ENCODE data around the gene CD6.
A peak's percentile ranks its signal among the peaks of the same experiment; 100 is the strongest.
"Not testable (repeated sequence)": the region's sequence is repeated elsewhere in the genome, so short reads cannot be mapped to it uniquely, and the experiment has no call there.

The CD6 gene

GRCh38 chr11:61049063-61049377 lies 77.5 kb downstream of the CD6 start:
- DNase-seq: no peak

DNA sequence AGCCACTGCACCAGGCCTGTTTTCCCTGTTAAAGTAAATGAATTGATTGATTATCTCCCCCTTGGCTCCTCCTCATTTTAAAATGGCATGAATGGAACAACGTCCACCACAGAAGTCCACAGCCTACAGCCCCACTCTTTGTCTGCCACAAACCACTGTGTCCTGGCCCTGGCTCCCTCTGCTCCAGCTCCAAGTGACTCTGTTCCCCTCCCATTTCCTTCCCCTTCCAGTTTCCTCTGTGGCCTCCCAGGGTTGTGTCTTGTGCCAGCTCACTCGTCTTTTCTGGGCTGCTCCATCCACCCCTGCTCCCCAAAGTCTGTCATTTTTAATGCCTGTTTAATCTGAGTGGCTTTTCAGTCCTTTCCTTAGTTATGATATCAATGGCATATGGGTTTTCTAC lies 78.4 kb downstream of the CD6 start:
- no peak for DNase-seq

DNA sequence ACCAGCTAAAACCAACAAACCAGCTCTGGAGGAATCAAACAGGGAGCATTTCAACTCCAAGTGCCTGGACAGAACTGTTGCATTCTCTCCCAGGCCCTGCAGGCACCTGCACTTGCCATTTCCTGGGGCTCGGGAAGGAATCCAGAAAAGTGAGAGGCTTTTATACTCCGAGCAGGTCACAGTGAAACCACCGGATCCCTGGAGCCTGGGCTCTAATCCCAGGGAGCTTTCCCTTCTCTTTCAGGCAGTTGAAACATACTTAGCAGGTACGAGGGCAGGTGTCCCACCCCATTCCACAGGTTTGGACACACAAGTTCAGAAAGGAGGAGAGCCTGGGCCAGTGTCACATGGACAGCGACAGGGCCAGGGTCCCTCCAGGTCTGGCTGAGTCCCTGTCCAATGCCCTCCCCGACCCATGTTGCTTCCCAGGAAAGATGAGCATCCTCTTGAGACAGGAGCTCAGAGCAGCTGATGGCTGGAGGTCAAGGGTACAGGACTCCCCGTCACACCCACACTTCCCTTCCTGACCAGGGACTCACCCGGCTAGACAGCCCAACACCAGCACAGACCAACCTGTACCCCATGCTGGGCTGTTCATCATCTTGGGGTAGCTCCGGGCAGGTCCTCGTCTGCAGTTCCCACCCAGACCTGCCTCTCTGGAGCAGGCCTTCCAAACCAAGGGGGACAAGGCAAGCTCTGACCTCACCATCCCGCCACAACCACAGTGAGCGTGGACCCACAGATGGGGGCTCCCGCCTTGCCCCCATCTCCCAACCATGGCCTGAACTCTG lies 80.9 kb downstream of the CD6 start:
- DNase-seq: no peak

DNA sequence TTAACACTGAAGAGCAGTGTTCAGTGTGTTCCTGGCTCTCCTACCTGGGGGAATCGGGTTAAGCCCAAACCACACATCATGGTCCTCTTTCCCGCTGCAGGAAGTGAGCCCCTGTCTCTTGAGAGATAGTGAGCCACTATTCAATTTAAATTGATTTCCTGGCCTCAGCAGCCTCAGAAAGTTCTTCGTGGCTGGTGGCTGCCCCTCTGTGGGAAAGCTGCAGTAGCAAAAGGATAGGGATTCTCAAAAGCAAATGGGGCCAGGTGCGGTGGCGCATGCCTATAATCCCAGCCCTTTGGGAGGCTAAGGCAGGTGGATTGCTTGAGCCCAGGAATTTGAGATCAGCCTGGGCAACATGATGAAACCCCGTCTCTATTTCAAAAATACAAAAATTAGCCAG lies 81.7 kb downstream of the CD6 start:
- DNase-seq: no peak

DNA sequence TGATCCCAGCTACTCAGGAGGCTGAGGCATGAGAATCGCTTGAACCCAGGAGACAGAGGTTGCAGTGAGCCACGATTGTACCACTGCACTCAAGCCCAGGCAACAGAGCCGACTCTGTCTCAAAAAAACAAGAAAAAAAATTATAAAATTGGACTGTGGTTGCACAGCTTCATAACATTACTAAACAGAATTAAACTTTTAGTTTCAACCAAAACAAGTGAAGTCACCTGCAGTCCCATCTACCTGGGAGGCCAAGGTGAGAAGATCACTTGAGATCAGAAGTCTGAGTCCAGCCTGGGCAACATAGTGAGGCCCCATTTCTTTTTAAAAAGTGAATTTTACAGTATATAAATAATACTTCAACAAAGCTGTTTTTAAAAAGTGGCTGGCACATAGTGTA lies 83.0 kb downstream of the CD6 start:
- no peak for DNase-seq

DNA sequence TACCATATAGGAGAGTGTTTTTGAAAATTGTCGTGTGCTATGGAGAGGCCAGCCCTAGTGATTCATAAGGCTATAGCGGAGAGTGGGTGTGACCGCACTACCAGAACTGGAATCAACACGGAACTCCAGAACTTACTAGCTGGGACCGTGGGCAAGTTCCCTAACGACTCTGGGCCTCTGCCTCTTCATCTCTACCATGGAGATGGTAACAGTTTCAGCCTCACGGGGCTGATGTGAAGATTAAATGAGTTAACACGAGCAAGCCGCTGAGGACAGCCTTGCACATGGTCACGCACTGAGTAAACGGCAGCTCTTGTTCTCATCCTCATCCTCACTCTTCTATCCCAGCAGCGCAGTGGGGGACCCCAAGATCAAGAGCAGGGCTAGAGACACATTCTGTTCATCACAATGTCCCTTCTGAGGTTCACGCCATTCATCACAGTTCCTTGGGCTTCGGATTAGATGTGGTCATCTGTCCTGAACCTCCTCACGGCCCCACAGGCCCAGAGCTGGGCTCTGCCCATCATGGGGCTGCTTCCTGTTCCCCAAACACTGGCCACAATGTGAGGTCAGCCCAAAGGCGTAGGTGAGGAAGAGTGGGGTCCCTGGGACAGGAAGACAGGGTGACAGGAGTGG lies 83.6 kb downstream of the CD6 start:
- DNase-seq: no peak

- no peak for DNase-seq
Observed at GRCh38 chr11:61055776-61056175, 84.3 kb downstream of the CD6 start.

- DNase-seq: peak in 1 of 56 donors; percentile 25
Observed at GRCh38 chr11:61056571-61056970, 85.1 kb downstream of the CD6 start.

GRCh38 chr11:61056981-61057380 lies 85.5 kb downstream of the CD6 start:
- no peak for DNase-seq

DNA sequence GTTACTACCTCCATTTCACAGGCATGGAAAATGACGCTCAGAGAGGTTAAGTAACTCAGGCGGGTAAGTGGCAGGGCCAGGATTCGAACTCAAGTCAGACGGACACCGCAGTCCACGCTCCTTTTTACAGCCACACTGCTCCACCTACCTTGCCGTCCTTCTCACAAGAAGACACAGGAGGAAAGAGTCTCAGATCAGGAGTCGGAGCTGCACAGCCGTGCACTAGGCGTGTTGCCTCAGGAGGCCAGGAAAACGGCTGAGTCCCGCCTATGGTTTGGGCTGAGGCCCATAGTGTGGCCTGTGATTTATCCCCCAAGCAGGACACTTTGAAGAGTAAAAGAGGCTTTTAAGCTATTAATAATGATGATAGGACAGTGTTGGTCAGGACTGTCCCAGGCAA lies 86.1 kb downstream of the CD6 start:
- no peak for DNase-seq

- DNase-seq: no peak
Observed at GRCh38 chr11:61058583-61059259, 87.2 kb downstream of the CD6 start.

DNA sequence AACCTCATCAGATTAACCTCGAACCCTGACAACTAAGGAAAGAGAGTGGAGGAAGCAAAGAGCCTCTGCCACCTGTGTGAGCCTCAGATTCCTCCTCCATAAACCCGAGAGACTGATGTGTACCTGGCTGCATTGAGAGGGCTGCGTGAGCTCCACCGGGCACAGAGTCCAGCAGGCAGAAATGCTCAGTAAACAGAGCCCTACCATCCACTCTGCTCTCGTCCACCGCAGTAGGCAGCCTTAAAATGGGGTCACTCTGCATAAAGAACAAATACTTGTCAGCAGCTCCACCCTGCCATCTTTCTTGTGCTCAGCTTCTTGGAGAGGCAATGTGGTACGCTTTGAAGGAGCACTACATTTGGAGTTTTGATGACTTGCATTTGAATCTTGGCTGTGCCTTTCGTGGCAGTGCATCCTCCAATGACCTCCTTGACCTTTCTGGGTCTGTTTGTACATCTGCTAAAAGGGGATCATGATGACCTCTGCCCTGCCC lies 87.8 kb downstream of the CD6 start:
- no peak for DNase-seq

GRCh38 chr11:61061081-61061826 lies 89.8 kb downstream of the CD6 start:
- DNase-seq: no peak

GRCh38 chr11:61062181-61062930 lies 90.9 kb downstream of the CD6 start:
- DNase-seq: no peak

- DNase-seq: not testable (repeated sequence)
Observed at GRCh38 chr11:61065236-61065635, 93.8 kb downstream of the CD6 start.

DNA sequence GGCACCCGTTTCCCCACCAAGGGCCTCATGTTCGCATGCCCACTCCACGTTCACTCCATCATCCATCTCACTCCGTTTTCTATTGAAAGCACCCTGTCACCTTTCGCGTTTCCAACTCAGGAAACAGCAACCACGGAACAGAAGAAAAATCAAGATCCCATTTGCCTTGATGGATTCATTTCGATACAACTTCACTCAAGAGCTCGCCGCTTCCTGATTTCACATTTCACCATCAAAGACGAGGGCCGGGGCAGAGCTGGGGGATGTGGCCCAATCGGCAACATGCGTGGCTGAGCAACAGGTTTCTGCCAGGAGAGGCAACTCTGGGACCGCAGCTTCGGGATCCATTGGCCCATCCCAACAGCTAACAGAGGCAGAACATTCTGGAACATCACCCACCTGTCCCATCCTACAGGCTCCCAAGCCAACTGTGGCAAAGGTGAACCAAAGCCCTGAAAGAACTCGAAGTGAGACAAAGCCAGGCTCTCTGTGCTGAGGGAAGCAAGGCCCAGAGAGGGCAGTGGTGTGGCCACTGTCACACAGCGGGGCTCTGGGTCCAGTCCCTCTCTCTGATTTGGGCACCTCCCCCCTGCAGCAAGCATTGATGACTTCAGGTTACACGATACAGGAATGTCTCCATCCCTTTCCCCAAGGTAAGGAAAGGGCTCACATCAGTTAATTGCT lies 94.6 kb downstream of the CD6 start:
- DNase-seq: no peak

DNA sequence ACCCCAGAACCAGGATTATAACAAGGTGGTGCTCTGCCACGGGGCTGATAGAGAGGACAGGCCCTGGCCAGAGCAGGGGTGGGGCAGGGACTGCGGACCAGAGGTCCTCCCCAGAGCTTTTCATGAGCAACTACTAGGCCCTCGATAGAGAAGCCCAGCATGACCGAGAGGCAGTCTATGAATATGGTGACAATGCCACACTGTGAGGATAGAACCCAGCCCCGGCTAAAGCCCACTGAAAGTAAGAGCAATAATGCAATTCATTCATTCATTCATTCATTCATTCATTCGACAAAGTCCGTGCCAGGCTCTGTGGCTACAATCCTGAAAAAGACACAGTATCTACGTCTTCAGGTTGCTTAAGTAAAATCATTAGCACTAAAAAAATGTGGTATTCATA lies 95.2 kb downstream of the CD6 start:
- DNase-seq: no peak

- no peak for DNase-seq
Observed at GRCh38 chr11:61067782-61068446, 96.4 kb downstream of the CD6 start.

GRCh38 chr11:61068581-61068980 lies 97.1 kb downstream of the CD6 start:
- DNase-seq: no peak

DNA sequence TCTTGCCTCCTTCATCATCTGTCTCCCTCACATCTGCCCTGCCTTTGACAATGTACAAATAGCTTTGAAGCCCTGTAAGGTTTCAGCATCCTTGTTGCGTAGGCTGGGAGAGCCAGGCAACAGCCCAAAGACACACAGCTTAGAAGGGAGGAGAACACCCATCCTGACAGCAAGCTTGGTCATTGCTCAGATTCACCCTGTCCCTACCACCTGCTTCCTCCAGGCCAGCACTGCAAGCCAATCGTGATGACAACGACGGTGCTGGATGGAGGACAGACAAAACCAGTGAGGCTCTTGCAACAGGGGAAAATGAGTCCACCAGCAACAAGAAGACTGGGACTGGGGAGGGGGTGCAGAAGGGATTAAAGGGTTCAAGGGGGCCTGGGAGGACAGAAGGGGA lies 97.9 kb downstream of the CD6 start:
- no peak for DNase-seq

All from nucleus accumbens (tissue), 56 donors.